Neuron (in vitro differentiated cells): ENCODE results near the gene CRACR2B.
A peak's percentile ranks its signal among the peaks of the same experiment; 100 is the strongest.

Experiments used
- H2AFZ ChIP-seq: one replicate; pipeline ENCODE4 v1.6.1; 2013; ENCODE audit warnings: low read depth, mild to moderate bottlenecking, inconsistent platforms, low read length, moderate library complexity
- H3K27me3 ChIP-seq: one replicate; pipeline ENCODE4 v1.6.1; 2013; ENCODE audit warnings: low read length; ENCODE audit not compliant: insufficient read depth
- H3K36me3 ChIP-seq: one replicate; pipeline ENCODE4 v1.6.1; 2013; ENCODE audit warnings: low read length; ENCODE audit not compliant: insufficient read depth
- H3K4me1 ChIP-seq: one replicate; pipeline ENCODE4 v1.6.1; 2013; ENCODE audit warnings: low read length; ENCODE audit not compliant: insufficient read depth
- H3K4me3 ChIP-seq: 2 replicates; pipeline ENCODE4 v1.5.1; 2013; ENCODE audit warnings: mild to moderate bottlenecking, low read length, moderate library complexity
- H3K9me3 ChIP-seq: one replicate; pipeline ENCODE4 v1.6.1; 2013; ENCODE audit warnings: low read length

CRACR2B gene

GRCh38 chr11:838441-839279, 10.9 kb downstream of the CRACR2B start:
- Histone ChIP-seq H3K36me3 (peaks cover 54% of the 10 kb centered on the region), H3K4me3 (no peak overlapping the region), H3K9me3 (no peaks in the 10 kb centered on the region), H3K27me3 (no peaks in the 10 kb centered on the region), H3K4me1 (peaks cover 26% of the 10 kb centered on the region), H2AFZ (no peak overlapping the region)

- H3K27me3 ChIP-seq = no peaks in the 10 kb centered on the region
- peaks cover 54% of the 10 kb centered on the region for H3K36me3 ChIP-seq
Measured at GRCh38 chr11:839280-839623, 11.5 kb downstream of the CRACR2B start.

GRCh38 chr11:839875-840617, 12.3 kb downstream of the CRACR2B start:
- H3K9me3 ChIP-seq = no peaks in the 10 kb centered on the region
- H3K27me3 ChIP-seq = no peaks in the 10 kb centered on the region
- peaks cover 54% of the 10 kb centered on the region for H3K36me3 ChIP-seq
- no peak overlapping the region for H3K4me3 ChIP-seq
- peaks cover 30% of the 10 kb centered on the region for H3K4me1 ChIP-seq
- H2AFZ ChIP-seq = no peak overlapping the region

More at GRCh38 chr11:839280-839623, 11.5 kb downstream of the CRACR2B start:
- no peak overlapping the region for H2AFZ ChIP-seq
- H3K4me1 ChIP-seq = peaks cover 28% of the 10 kb centered on the region
- no peak overlapping the region for H3K4me3 ChIP-seq
- H3K9me3 ChIP-seq = no peaks in the 10 kb centered on the region

GRCh38 chr11:841981-842369, 14.3 kb downstream of the CRACR2B start:
- Histone ChIP-seq H3K4me3 (peak overlapping the region; percentile 95), H2AFZ (no peak overlapping the region), H3K27me3 (no peaks in the 10 kb centered on the region), H3K4me1 (peaks cover 40% of the 10 kb centered on the region), H3K36me3 (peaks cover 42% of the 10 kb centered on the region), H3K9me3 (no peaks in the 10 kb centered on the region)

DNA sequence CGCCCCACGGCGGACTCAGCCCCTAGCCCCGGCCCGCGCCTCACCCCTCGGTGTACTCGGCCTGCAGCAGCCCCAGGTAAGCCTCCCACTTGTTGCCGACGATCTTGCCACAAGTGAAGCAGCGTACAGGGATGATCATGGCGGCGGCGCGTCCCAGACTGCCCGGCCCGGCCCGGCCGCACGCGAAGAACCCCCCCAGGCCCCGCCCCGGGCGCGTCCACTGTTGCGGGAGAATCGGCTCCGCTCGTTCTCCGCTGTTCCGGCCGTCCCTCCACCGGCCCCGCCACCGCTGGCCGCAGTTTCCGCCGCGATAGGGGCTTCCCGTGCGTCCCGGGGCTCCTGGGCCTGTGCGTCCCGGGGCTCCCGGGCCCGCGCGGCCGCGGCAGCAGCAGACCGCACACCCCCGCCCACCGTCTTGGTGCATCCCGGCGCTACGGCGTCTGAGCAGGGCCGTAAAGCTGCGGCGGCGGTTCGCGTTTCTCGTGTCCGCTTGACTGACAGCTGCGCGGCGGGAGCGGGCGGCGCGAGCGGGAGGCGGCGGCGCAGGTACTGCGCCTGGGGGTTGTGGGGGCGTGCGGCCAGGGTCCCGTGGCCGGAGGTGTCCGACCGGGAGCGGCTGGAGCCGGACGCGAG, 14.8 kb downstream of the CRACR2B start, which contains the start of the genes POLR2L and TSPAN4:
POLR2L (minus strand) TSS at position 160 of the 633 bp plus-strand sequence; CDS start at position 139, 21 bp downstream.
TSPAN4 (plus strand) TSS at position 483 of the 633 bp plus-strand sequence. CDS start 7,453 bp downstream, outside the sequence.
- H2AFZ ChIP-seq = peak within 1 kb of the TSS; percentile 96
- peaks cover 40% of the 10 kb centered on the region for H3K4me1 ChIP-seq
- H3K27me3 ChIP-seq = no peaks in the 10 kb centered on the region
- peaks cover 37% of the 10 kb centered on the region for H3K36me3 ChIP-seq
- H3K9me3 ChIP-seq = no peaks in the 10 kb centered on the region
- H3K4me3 ChIP-seq = peak within 1 kb of the TSS; percentile 95

DNA sequence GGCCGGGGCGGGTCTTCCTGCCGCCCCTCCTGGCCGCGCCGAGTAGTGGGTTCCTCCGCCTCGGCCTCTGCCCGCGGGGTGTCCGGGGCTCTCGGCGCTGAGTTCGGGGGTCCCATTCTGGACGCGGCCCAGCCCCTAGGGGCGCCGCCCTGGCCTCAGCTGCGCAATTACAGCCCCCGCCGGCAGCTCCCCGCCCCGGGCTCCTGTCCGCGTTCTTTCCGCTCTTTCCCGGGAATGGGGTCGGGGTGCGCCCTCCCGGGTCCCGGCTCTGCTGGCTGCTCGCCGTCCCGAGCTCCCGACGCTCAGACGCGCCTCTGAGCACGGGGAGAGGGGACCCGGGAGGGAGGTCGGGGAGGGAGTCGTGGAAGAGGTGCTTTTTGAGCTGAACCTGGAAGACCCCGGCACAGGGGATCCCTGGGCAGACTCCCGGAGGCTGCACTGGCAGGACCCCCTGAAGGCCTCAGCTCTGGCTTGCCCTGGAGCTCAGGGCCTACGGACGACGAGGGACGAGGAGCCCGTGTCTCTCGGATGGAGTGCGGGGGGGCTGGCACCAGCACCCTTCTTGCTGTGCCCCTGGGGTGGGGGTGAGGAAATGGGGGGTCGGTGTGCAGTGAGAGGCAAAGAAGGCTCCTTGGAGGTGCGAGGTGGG, 15.5 kb downstream of the CRACR2B start:
- H2AFZ ChIP-seq = no peak overlapping the region
- H3K27me3 ChIP-seq = no peaks in the 10 kb centered on the region
- H3K4me1 ChIP-seq = peaks cover 40% of the 10 kb centered on the region
- no peaks in the 10 kb centered on the region for H3K9me3 ChIP-seq
- H3K36me3 ChIP-seq = peaks cover 31% of the 10 kb centered on the region
- peak overlapping the region; percentile 95 for H3K4me3 ChIP-seq

DNA sequence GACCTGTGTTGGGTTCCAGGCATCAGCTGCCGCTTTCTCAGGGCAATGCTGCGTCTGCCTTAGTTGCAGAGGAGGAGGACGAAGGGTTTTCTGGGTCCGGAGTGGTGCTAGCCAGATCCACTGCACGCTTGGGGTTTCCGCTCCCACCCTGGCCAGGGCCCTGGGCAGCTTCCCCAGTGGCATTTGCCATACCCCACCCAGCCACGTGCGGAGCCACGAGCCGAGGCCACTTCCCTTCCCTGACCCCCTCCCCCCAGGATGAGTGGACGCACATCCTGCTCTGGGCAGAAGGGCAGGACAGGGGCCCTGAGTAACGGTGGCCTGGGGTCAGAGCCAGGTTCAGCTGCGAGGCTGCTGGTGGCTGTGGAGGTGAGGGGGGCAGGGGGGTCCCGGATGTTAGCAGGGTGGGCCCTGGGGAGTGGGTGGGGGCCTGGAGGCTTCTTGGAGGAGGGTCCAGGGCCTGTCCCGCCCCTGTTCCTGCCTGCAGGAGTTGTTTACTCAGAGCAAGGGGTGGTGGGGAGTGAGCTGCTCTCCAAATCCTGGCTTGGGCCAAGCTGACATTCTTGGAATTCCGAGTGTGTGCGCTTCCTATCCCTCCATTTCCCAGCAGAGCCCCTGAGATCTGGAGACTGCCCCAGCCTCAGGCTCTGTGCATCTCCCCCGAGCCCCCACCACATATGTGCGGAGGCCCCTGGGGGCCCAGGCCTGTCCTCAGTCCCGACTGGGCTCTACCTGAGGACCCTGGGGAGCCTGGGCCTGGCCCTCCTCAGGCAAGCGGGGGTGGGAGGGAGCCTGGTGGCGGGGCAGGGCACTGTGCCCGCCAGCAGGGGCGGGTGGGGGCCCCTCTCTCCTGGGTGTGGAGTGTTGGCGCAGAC, 16.3 kb downstream of the CRACR2B start:
- peaks cover 23% of the 10 kb centered on the region for H3K36me3 ChIP-seq
- H3K9me3 ChIP-seq = no peaks in the 10 kb centered on the region
- H3K4me3 ChIP-seq = peak overlapping the region; percentile 95
- H3K27me3 ChIP-seq = no peaks in the 10 kb centered on the region
- peaks cover 47% of the 10 kb centered on the region for H3K4me1 ChIP-seq
- H2AFZ ChIP-seq = no peak overlapping the region

- H3K4me1 ChIP-seq = peaks cover 50% of the 10 kb centered on the region
Measured at GRCh38 chr11:844693-845644, 17.2 kb downstream of the CRACR2B start.

GRCh38 chr11:845872-846495, 18.3 kb downstream of the CRACR2B start:
- no peak overlapping the region for H3K4me3 ChIP-seq
- peaks cover 50% of the 10 kb centered on the region for H3K4me1 ChIP-seq
- H3K9me3 ChIP-seq = no peaks in the 10 kb centered on the region
- no peak overlapping the region for H2AFZ ChIP-seq
- no peaks in the 10 kb centered on the region for H3K27me3 ChIP-seq
- H3K36me3 ChIP-seq = peaks cover 3% of the 10 kb centered on the region

More at GRCh38 chr11:844693-845644, 17.2 kb downstream of the CRACR2B start:
- H2AFZ ChIP-seq = no peak overlapping the region
- H3K36me3 ChIP-seq = peaks cover 14% of the 10 kb centered on the region
- no peaks in the 10 kb centered on the region for H3K9me3 ChIP-seq
- H3K27me3 ChIP-seq = no peaks in the 10 kb centered on the region
- H3K4me3 ChIP-seq = no peak overlapping the region

DNA sequence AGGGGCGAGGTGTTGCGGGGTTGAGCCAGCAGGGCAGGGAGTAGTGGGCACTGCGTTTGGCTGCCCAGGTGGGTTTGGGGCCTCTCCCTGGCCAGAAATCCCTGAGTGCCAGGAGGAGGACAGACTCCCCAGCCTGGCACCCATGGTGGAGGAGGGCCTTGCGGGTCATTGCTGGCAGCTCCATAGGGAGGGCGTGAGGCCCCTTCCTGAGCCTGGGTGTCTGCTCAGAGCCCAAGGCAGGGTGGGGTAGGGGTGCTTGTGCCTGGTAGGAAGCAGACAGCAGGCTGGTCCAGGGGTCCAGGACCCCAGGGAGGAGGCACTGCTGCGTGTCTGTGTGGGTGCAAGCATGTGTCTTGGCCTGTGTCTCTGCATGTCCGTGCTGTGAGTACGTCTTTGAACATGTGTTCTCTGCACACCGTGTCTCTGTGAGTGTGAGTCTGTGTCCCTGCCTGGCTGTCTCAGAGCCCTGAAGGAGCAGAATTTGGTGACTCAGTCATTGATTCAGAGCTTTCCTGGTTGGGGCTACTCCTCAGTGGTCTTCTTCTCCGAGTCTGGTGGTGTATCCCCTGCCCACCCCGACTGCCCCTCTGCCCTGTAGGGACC, 18.9 kb downstream of the CRACR2B start:
- no peak overlapping the region for H3K4me3 ChIP-seq
- no peaks in the 10 kb centered on the region for H3K27me3 ChIP-seq
- peaks cover 51% of the 10 kb centered on the region for H3K4me1 ChIP-seq

More for the DNA sequence above, 18.9 kb downstream of the CRACR2B start:
- Histone ChIP-seq H3K36me3 (no peaks in the 10 kb centered on the region), H2AFZ (no peak overlapping the region), H3K9me3 (no peaks in the 10 kb centered on the region)
